ENCODE data around the gene SSTR1.

DNA sequence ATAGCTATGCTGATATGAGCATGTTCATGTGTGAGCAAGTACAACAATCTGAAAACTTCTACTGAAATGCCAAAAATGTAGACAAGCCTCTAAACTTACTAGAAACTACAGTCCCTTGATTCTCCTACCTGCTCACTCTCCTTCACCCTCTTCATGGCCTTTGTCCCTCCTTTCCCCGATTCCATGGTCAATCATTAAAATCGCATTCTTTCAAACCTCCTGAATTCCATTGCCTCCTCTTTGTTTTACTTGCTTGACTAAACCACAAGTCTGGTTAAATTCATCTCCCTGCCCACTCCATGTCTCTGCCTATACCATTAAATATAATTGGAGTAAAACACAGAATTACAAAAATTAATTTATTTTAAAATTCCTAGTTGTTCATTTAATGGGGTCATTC, 33.0 kb upstream of the SSTR1 start:
- TF ChIP-seq, protein P1, sequence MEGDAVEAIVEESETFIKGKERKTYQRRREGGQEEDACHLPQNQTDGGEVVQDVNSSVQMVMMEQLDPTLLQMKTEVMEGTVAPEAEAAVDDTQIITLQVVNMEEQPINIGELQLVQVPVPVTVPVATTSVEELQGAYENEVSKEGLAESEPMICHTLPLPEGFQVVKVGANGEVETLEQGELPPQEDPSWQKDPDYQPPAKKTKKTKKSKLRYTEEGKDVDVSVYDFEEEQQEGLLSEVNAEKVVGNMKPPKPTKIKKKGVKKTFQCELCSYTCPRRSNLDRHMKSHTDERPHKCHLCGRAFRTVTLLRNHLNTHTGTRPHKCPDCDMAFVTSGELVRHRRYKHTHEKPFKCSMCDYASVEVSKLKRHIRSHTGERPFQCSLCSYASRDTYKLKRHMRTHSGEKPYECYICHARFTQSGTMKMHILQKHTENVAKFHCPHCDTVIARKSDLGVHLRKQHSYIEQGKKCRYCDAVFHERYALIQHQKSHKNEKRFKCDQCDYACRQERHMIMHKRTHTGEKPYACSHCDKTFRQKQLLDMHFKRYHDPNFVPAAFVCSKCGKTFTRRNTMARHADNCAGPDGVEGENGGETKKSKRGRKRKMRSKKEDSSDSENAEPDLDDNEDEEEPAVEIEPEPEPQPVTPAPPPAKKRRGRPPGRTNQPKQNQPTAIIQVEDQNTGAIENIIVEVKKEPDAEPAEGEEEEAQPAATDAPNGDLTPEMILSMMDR (IDR thresholded peaks at IDR 0.05 in 4 of 5, conservative IDR thresholded peaks at IDR 0.05 in 1 of 5): no peak
- TF ChIP-seq POLR2A (IDR thresholded peaks at IDR 0.05): no peak

Measured in gastrocnemius medialis (tissue), 4 donors.